ENCODE data around the gene PTPN13. TPM values are rescaled to one million over a fixed set of nuclear protein-coding genes. Genes with fewer than 3 reads are reported as not detected.

The PTPN13 gene
- total RNA-seq, 2 experiments from 2014 or later = 3.9 to 4.1 TPM

DNA sequence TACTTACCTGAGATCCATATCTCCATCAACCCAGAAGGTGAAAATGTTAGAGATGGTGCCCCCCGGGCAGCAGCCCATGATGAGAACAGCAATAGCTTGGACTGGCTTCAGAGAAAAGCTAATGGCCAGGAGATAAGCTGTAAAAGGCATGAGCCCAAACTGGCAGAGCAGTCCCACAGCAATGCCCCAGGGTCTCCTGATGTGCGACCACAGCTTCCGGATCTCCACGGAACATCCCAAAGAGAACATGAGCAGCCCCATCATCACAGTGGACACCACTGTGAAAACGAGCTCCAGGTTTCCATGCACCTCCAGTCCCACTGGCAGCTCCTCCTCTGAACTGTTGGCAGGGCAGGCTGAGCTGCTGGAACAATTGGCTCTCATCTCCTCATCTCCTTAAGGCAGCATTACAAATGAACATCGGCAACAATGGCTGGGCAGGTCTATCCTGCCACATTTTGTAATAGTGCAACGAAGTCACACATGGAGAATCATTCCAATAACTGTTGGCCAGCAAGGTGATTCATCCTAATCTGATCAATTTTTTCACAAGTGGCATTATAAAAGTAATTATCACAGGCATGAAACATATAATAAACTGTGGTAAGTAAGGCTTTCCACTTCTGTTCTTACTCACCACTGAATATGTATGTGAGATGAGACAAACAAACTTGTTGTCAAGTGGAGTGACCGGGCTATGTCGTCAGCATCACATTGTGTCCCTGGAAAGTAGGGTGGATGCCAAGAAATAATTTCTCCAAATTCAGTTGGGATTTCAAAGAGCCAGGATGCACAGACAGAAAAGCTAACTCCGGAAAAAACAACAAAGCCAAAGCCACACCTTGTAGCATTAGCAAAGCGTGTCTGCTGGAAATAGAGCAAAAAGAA is 254.9 kb downstream of the PTPN13 start, which contains the start of gene SLC10A6:
SLC10A6 (minus strand) TSS at position 653 of the 888 bp plus-strand sequence; CDS start at position 384, 269 bp downstream.
- ATAC-seq (ENCODE audit: poor library complexity) (no peak), DNase-seq (no peak)
- Mint-ChIP-seq H3K36me3 (ENCODE audit: low read depth) (no peaks in the 10 kb centered on the region), H3K27ac (no peak within 1 kb of the TSS), H3K9me3 (no peaks in the 10 kb centered on the region), H3K4me3 (no peak within 1 kb of the TSS), H3K27me3 (no peaks in the 10 kb centered on the region), H3K4me1 (ENCODE audit: low read depth) (no peaks in the 10 kb centered on the region)
- CTCF ChIA-PET = no interaction called here
- TF ChIP-seq, protein P1, sequence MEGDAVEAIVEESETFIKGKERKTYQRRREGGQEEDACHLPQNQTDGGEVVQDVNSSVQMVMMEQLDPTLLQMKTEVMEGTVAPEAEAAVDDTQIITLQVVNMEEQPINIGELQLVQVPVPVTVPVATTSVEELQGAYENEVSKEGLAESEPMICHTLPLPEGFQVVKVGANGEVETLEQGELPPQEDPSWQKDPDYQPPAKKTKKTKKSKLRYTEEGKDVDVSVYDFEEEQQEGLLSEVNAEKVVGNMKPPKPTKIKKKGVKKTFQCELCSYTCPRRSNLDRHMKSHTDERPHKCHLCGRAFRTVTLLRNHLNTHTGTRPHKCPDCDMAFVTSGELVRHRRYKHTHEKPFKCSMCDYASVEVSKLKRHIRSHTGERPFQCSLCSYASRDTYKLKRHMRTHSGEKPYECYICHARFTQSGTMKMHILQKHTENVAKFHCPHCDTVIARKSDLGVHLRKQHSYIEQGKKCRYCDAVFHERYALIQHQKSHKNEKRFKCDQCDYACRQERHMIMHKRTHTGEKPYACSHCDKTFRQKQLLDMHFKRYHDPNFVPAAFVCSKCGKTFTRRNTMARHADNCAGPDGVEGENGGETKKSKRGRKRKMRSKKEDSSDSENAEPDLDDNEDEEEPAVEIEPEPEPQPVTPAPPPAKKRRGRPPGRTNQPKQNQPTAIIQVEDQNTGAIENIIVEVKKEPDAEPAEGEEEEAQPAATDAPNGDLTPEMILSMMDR (IDR thresholded peaks at IDR 0.05) = no peak
- Histone ChIP-seq H3K4me3 (ENCODE audit: low read length) (no peak within 1 kb of the TSS), H3K27ac (ENCODE audit: low read depth in 1 of 2, low read length in 2 of 2) (no peak within 1 kb of the TSS), H3K9me3 (ENCODE audit: control insufficient read depth in 1 of 2, insufficient read depth in 1 of 2, low read length in 2 of 2) (no peaks in the 10 kb centered on the region), H3K4me1 (ENCODE audit: insufficient read depth, low read length) (no peaks in the 10 kb centered on the region), H3K36me3 (ENCODE audit: insufficient read depth, low read length) (no peaks in the 10 kb centered on the region), H3K27me3 (ENCODE audit: control insufficient read depth in 1 of 2, insufficient read depth in 2 of 2, low read length in 2 of 2) (peaks cover 0 to 7% of the 10 kb centered on the region in 2 experiments)
- POLR2A ChIA-PET = no interaction called here
- intact Hi-C loops (cut with DNase I, micrococcal nuclease) = no loop called here

GRCh38 chr4:86853209-86853608 is 259.1 kb downstream of the PTPN13 start:
- Histone ChIP-seq H3K36me3 (ENCODE audit: insufficient read depth, low read length) (no peaks in the 10 kb centered on the region), H3K9me3 (ENCODE audit: control insufficient read depth in 1 of 2, insufficient read depth in 1 of 2, low read length in 2 of 2) (no peaks in the 10 kb centered on the region), H3K27ac (ENCODE audit: low read depth in 1 of 2, low read length in 2 of 2) (no peak overlapping the region), H3K27me3 (ENCODE audit: control insufficient read depth in 1 of 2, insufficient read depth in 2 of 2, low read length in 2 of 2) (peaks cover 0 to 7% of the 10 kb centered on the region in 2 experiments), H3K4me1 (ENCODE audit: insufficient read depth, low read length) (no peaks in the 10 kb centered on the region), H3K4me3 (ENCODE audit: low read length) (no peak overlapping the region)
- intact Hi-C loops (cut with DNase I, micrococcal nuclease) = no loop called here
- no peaks in the 10 kb centered on the region for H3K27me3 Mint-ChIP-seq
- no peaks in the 10 kb centered on the region for H3K4me1 Mint-ChIP-seq (ENCODE audit: low read depth)
- no peak for ATAC-seq (ENCODE audit: poor library complexity)
- ChIA-PET POLR2A (no interaction called here), CTCF (no interaction called here)
- DNase-seq = no peak
- TF ChIP-seq, protein P1 (IDR thresholded peaks at IDR 0.05) = no peak
- H3K36me3 Mint-ChIP-seq (ENCODE audit: low read depth) = no peaks in the 10 kb centered on the region
- no peak overlapping the region for H3K4me3 Mint-ChIP-seq
- H3K27ac Mint-ChIP-seq = no peak overlapping the region
- no peaks in the 10 kb centered on the region for H3K9me3 Mint-ChIP-seq

DNA sequence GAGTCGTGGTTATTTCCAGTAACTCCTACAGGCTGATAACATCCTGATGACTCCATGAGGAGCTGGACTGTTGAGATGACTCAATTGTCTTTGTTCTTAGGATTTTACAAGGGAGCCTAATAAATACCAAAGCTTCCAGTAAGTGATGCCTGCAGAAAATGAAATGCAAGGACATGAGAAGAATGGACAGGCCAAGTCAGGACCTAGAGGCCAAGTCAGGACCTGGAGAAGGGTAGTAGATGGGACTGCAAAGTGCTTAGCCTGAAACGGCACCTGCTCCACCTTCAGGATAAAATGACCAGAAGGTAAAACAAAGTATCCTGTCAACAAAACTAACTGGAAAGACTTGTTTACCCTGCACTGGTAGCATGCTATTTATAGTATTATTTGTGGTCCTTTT is 261.5 kb downstream of the PTPN13 start:
- intact Hi-C loops (cut with DNase I, micrococcal nuclease) = no loop called here
- no peaks in the 10 kb centered on the region for H3K36me3 ChIP-seq (ENCODE audit: insufficient read depth, low read length)

More for the DNA sequence above, 261.5 kb downstream of the PTPN13 start:
- Histone ChIP-seq H3K4me1 (ENCODE audit: insufficient read depth, low read length) (no peaks in the 10 kb centered on the region), H3K9me3 (ENCODE audit: control insufficient read depth in 1 of 2, insufficient read depth in 1 of 2, low read length in 2 of 2) (peaks cover 0 to 3% of the 10 kb centered on the region in 2 experiments), H3K27ac (ENCODE audit: low read depth in 1 of 2, low read length in 2 of 2) (no peak overlapping the region), H3K27me3 (ENCODE audit: control insufficient read depth in 1 of 2, insufficient read depth in 2 of 2, low read length in 2 of 2) (no peaks in the 10 kb centered on the region), H3K4me3 (ENCODE audit: low read length) (no peak overlapping the region)
- TF ChIP-seq, protein P1 (IDR thresholded peaks at IDR 0.05) = no peak
- ATAC-seq (ENCODE audit: poor library complexity) (no peak), DNase-seq (no peak)
- Mint-ChIP-seq H3K36me3 (ENCODE audit: low read depth) (no peaks in the 10 kb centered on the region), H3K27me3 (no peaks in the 10 kb centered on the region), H3K4me3 (no peak overlapping the region), H3K27ac (no peak overlapping the region), H3K4me1 (ENCODE audit: low read depth) (no peaks in the 10 kb centered on the region), H3K9me3 (no peaks in the 10 kb centered on the region)
- ChIA-PET CTCF (no interaction called here), POLR2A (no interaction called here)

Data from CD4-positive, alpha-beta T cell (primary cell).